22Rv1 (cell line): ENCODE data around the gene PDE2A.

Experiments
- ZFX ChIP-seq: fragments of 450-650 bp; IDR thresholded peaks from 2 replicates; pipeline ENCODE4 v1.6.1; 2017; ENCODE audit warnings: antibody characterized with exemption, borderline replicate concordance
- TF ChIP-seq, protein P1 (sequence below): fragments of 450-650 bp; IDR thresholded peaks from 2 replicates; pipeline ENCODE4 v1.5.1; 2017; ENCODE audit warnings: mild to moderate bottlenecking

DNA sequence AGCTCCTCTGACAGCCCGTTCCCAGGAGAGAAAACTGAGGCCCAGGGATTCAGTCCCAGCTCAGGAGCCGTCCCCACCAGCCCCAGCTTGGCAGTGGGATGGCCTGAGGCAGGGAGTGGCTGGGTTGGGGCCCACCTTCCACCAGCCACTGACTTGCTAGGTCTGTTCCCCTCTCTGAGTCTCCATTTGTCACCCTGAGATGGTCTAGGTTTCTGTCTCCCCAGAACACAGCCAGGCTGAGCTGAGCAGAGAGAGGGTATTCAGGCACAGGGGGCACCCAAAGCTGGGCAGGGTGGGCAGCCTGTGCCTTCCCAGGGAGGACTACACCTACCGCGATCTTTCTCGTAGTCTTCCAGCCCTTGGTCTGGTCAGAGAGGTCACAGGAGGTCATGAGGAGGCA is 95.7 kb downstream of the PDE2A start:
- TF ChIP-seq, protein P1, sequence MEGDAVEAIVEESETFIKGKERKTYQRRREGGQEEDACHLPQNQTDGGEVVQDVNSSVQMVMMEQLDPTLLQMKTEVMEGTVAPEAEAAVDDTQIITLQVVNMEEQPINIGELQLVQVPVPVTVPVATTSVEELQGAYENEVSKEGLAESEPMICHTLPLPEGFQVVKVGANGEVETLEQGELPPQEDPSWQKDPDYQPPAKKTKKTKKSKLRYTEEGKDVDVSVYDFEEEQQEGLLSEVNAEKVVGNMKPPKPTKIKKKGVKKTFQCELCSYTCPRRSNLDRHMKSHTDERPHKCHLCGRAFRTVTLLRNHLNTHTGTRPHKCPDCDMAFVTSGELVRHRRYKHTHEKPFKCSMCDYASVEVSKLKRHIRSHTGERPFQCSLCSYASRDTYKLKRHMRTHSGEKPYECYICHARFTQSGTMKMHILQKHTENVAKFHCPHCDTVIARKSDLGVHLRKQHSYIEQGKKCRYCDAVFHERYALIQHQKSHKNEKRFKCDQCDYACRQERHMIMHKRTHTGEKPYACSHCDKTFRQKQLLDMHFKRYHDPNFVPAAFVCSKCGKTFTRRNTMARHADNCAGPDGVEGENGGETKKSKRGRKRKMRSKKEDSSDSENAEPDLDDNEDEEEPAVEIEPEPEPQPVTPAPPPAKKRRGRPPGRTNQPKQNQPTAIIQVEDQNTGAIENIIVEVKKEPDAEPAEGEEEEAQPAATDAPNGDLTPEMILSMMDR: no peak
- no peak for TF ChIP-seq ZFX
